Stimulated activated memory B cell treated with anti-CD40 and anti-IgM and Interleukin-4, amounts not matched to agents 10 μg/mL and 1 μg/mL and 100 μg/mL, for 72 hours (primary cell): ENCODE data around the gene VPS35L.

Experiments used
- ATAC-seq: fragments of 150-1000 bp; cut with Tn5 transposase; 2 replicates; pipeline ENCODE4 v1.10.0; 2021
- H3K27ac Mint-ChIP-seq: one replicate; pipeline ENCODE4 v1.8.0; 2022; ENCODE audit warnings: mild to moderate bottlenecking, mixed read lengths
- H3K27me3 Mint-ChIP-seq: one replicate; pipeline ENCODE4 v1.8.0; 2022; ENCODE audit warnings: mixed read lengths
- H3K36me3 Mint-ChIP-seq: one replicate; pipeline ENCODE4 v1.8.0; 2022; ENCODE audit warnings: mixed read lengths
- H3K4me1 Mint-ChIP-seq: one replicate; pipeline ENCODE4 v1.8.0; 2022; ENCODE audit warnings: mixed read lengths
- H3K4me3 Mint-ChIP-seq: one replicate; pipeline ENCODE4 v1.8.0; 2022; ENCODE audit warnings: mild to moderate bottlenecking, moderate library complexity, mixed read lengths
- H3K9me3 Mint-ChIP-seq: one replicate; pipeline ENCODE4 v1.8.0; 2022; ENCODE audit warnings: mixed read lengths

VPS35L gene

DNA sequence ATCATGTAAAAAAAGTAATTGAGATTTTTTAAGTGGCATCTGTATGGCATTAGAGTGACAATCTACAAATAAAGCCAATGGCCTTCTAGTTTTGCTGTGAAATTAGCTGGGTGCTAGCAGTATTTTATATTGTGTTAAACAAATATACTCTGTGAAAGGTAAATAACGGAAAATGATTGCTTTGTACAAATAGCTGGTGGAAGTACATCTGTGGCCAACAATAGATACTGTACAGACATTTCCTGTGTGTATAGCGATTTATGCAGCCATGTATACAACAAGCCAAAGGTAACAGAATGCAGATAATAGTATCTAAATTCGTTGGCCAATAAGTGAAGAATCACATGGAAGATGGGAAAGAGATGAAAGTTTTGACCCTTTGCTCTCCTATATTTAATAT is 189.2 kb downstream of the VPS35L start:
- H3K4me3 Mint-ChIP-seq, result no peak overlapping the region
- H3K36me3 Mint-ChIP-seq, result peaks cover 7% of the 10 kb centered on the region
- ATAC-seq, result no peak
- no peaks in the 10 kb centered on the region for H3K27me3 Mint-ChIP-seq
- H3K9me3 Mint-ChIP-seq, result no peaks in the 10 kb centered on the region
- no peak overlapping the region for H3K27ac Mint-ChIP-seq
- no peaks in the 10 kb centered on the region for H3K4me1 Mint-ChIP-seq

- H3K4me1 Mint-ChIP-seq, result no peaks in the 10 kb centered on the region
- H3K36me3 Mint-ChIP-seq, result no peaks in the 10 kb centered on the region
- ATAC-seq, result no peak
- H3K27ac Mint-ChIP-seq, result no peak overlapping the region
- H3K4me3 Mint-ChIP-seq, result no peak overlapping the region
- H3K27me3 Mint-ChIP-seq, result no peaks in the 10 kb centered on the region
- H3K9me3 Mint-ChIP-seq, result no peaks in the 10 kb centered on the region
Observed at GRCh38 chr16:19745286-19746010, 189.9 kb downstream of the VPS35L start.

DNA sequence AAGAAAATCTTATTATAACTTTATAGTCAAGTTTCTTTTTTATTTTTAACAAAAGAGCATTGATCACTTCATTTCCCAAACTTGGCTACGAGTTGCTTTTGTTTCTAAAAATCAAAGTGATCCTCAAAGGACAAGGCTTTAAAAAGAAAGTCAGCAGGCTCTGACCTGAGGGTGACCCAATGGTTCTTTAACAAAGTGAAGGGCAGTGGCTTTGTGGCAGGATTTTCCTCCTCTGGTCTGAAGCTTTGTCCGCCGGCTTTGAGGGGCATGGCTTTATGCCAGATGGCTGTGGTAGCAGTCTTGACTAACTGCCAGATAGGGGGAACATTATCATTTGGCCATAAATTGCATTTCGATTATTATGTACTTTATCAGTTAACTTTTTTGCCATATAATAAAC is 191.1 kb downstream of the VPS35L start:
- no peaks in the 10 kb centered on the region for H3K4me1 Mint-ChIP-seq
- no peaks in the 10 kb centered on the region for H3K27me3 Mint-ChIP-seq
- ATAC-seq, result no peak
- no peaks in the 10 kb centered on the region for H3K36me3 Mint-ChIP-seq
- H3K9me3 Mint-ChIP-seq, result no peaks in the 10 kb centered on the region
- H3K4me3 Mint-ChIP-seq, result no peak overlapping the region
- H3K27ac Mint-ChIP-seq, result no peak overlapping the region

DNA sequence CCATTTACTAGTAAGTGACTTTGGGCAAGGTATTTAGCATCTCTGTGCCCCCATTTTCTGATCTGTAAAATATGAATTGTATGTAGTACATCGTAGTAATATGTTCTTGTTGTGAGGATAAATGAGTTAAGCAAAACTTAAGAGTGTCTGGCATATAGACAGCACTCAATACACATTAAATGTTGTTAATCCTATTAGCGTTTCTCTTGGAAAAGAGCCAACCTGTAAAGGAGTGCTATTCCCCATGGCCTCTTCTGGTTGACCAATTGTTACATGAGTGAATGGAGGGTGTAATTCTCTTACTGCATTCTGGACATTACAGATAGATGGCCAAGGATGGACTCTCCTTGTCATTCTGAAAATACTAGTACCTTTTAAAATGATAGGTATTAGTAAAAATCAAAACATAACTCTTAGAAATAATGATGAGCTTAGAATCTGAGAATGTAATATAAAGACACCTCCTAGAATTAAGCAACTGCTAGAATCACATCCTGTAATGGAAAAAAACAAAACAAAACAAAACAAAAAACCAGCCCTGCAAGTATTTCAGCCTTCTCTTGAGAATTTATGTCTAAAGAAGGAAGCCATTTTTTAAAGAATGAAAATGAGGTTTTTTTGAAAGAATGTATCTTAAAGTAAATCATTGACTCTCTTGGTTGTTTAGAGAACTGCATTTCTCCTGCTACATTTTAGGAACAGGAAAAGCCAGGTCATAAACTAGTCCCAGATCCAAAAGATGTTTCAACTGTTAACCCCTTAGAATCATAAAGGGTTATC is 193.1 kb downstream of the VPS35L start:
- no peak overlapping the region for H3K4me3 Mint-ChIP-seq
- H3K27ac Mint-ChIP-seq, result no peak overlapping the region
- no peaks in the 10 kb centered on the region for H3K9me3 Mint-ChIP-seq
- no peaks in the 10 kb centered on the region for H3K27me3 Mint-ChIP-seq
- H3K36me3 Mint-ChIP-seq, result no peaks in the 10 kb centered on the region
- H3K4me1 Mint-ChIP-seq, result no peaks in the 10 kb centered on the region
- no peak for ATAC-seq

DNA sequence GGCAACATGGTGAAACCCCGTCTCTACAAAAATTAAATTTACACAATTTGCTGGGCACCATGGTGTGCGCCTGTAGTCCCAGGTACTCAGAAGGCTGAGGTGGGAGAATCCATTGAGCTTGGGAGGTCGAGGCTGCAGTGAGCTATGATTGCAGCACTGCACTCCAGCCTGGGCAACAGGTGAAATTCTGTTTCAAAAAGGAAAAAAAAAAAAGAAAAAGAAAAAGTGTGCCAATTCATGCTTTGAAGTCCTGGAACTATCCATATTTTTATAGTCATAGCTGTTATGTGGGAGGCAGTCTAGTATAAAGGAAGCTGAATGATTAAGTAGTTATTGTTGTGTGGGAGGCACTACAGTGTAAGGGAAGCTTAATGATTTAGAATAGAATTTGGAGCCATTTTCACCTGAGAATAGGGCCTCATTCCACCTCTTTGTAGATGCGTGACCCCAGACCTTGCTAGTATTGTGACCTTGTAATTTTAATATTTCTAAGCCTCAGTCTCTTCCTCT is 194.1 kb downstream of the VPS35L start:
- Mint-ChIP-seq H3K27ac (no peak overlapping the region), H3K9me3 (no peaks in the 10 kb centered on the region), H3K27me3 (no peaks in the 10 kb centered on the region), H3K4me1 (no peaks in the 10 kb centered on the region), H3K4me3 (no peak overlapping the region), H3K36me3 (no peaks in the 10 kb centered on the region)
- ATAC-seq, result no peak
